B cell (primary cell): Measurements from ENCODE around the gene PPP1R18. TPM values are rescaled to one million over a fixed set of nuclear protein-coding genes. Genes with fewer than 3 reads are reported as not detected.
A peak's percentile ranks its signal among the peaks of the same experiment; 100 is the strongest.

Source experiments
- ATAC-seq: fragments of 200-7000 bp; cut with Tn5 transposase; one replicate; pipeline ENCODE4 v1.10.0; 2021; ENCODE audit warnings: low read depth, mild to moderate bottlenecking, moderate number of reproducible peaks, moderate library complexity
- CTCF ChIA-PET: fragments of 350-600 bp; sonication (Branson Sonifier 250); formaldehyde crosslinking; loops from one replicate; lab custom pipeline; 2021; ENCODE audit warnings: antibody characterized with exemption, inconsistent platforms; lab: Charles Lee
- POLR2A ChIA-PET: fragments of 350-600 bp; sonication (Branson Sonifier 250); formaldehyde crosslinking; loops from one replicate; lab custom pipeline; 2021; ENCODE audit warnings: antibody characterized with exemption; lab: Charles Lee
- DNase-seq: peaks from one replicate; pipeline ENCODE4 v3.0.0; 2013
- H2AFZ ChIP-seq: 2 replicates; pipeline ENCODE4 v1.6.1; 2012; ENCODE audit warnings: mild to moderate bottlenecking, low read depth, low read length; ENCODE audit not compliant: insufficient read depth, poor library complexity, severe bottlenecking
- H3K27ac ChIP-seq, 2 donors: 1 replicate in 1 of 2; 2 replicates in 1 of 2; pipeline ENCODE4 v1.5.1; 2012 to 2013; ENCODE audit warnings: low read length in 2 of 2, mild to moderate bottlenecking in 2 of 2, moderate library complexity in 1 of 2
- H3K27me3 ChIP-seq, 4 experiments: fragments of 200-600 bp in 1 of 4; sonication (generic) in 1 of 4; replicated peaks in 1 of 4; 1 replicate in 2 of 4; 2 replicates in 2 of 4; pipeline versions ENCODE4 v1.6.1 to v1.7.0; 2013 to 2016; ENCODE audit warnings: low read length in 3 of 4, mild to moderate bottlenecking in 2 of 4, mixed read lengths in 1 of 4, moderate library complexity in 1 of 4; ENCODE audit not compliant: insufficient read depth in 4 of 4, control insufficient read depth in 3 of 4; ENCODE audit errors: control extremely low read depth in 1 of 4
- H3K36me3 ChIP-seq, 2 experiments: replicated peaks in 1 of 2; 1 replicate in 1 of 2; 2 replicates in 1 of 2; pipeline versions ENCODE4 v1.6.1 to v1.7.1; 2013; ENCODE audit warnings: low read length in 1 of 2; ENCODE audit not compliant: insufficient read depth in 2 of 2, control insufficient read depth in 1 of 2; ENCODE audit errors: control extremely low read depth in 1 of 2, extremely low read depth in 1 of 2
- H3K4me1 ChIP-seq, 2 donors: fragments of 200-600 bp in 1 of 2; sonication (generic) in 1 of 2; 1 replicate in 1 of 2; 2 replicates in 1 of 2; pipeline versions ENCODE4 v1.5.1 to v1.6.1; 2013 to 2017; ENCODE audit warnings: low read length in 2 of 2; ENCODE audit not compliant: control insufficient read depth in 2 of 2, insufficient read depth in 2 of 2
- H3K4me2 ChIP-seq: replicated peaks from 2 replicates; pipeline ENCODE3; 2012; ENCODE audit warnings: mild to moderate bottlenecking, low read depth, low read length; ENCODE audit not compliant: poor library complexity, severe bottlenecking
- H3K4me3 ChIP-seq, 5 experiments: fragments of 200-600 bp in 1 of 5; sonication (generic) in 1 of 5; 1 replicate in 3 of 5; 2 replicates in 2 of 5; pipeline versions ENCODE4 v1.5.1 to v1.7.0; 2011 to 2016; ENCODE audit warnings: low read length in 4 of 5, mild to moderate bottlenecking in 4 of 5, low read depth in 2 of 5, control low read depth in 1 of 5, moderate library complexity in 1 of 5; ENCODE audit not compliant: insufficient read depth in 1 of 5; ENCODE audit errors: control extremely low read depth in 1 of 5, extremely low read depth in 1 of 5
- H3K79me2 ChIP-seq: fragments of 200-600 bp; sonication (generic); one replicate; pipeline ENCODE4 v1.6.0; 2016; ENCODE audit warnings: low read length; ENCODE audit not compliant: control insufficient read depth, insufficient read depth
- H3K9ac ChIP-seq: fragments of 200-600 bp; sonication (generic); 2 replicates; pipeline ENCODE4 v1.6.1; 2017; ENCODE audit warnings: mild to moderate bottlenecking, low read length, moderate library complexity
- H3K9me3 ChIP-seq, 3 donors: one replicate each; pipeline versions ENCODE4 v1.6.1 to v1.7.1; 2013; ENCODE audit warnings: low read length in 2 of 3; ENCODE audit not compliant: control insufficient read depth in 2 of 3, insufficient read depth in 1 of 3; ENCODE audit errors: control extremely low read depth in 1 of 3
- H4K20me1 ChIP-seq: 2 replicates; pipeline ENCODE4 v1.6.0; 2012; ENCODE audit warnings: mild to moderate bottlenecking, low read length; ENCODE audit not compliant: insufficient read depth, control insufficient read depth, poor library complexity, severe bottlenecking
- H3K27ac Mint-ChIP-seq: one replicate; pipeline ENCODE4 v1.8.0; 2021; ENCODE audit warnings: mixed read lengths
- H3K27me3 Mint-ChIP-seq: one replicate; pipeline ENCODE4 v1.8.0; 2021; ENCODE audit warnings: mixed read lengths
- H3K4me1 Mint-ChIP-seq: one replicate; pipeline ENCODE4 v1.8.0; 2021; ENCODE audit warnings: mixed read lengths
- H3K4me3 Mint-ChIP-seq: one replicate; pipeline ENCODE4 v1.8.0; 2021; ENCODE audit warnings: mixed read lengths
- H3K9me3 Mint-ChIP-seq: one replicate; pipeline ENCODE4 v1.8.0; 2022; ENCODE audit warnings: mixed read lengths; ENCODE audit not compliant: insufficient read depth
- CTCF ChIP-seq: fragments of 200-600 bp; IDR thresholded peaks from one replicate; pipeline ENCODE4 v1.8.0; 2022; ENCODE audit warnings: antibody characterized with exemption, mild to moderate bottlenecking
- EZH2 ChIP-seq: IDR thresholded peaks from 2 replicates; pipeline ENCODE4 v1.6.1; 2012; ENCODE audit warnings: borderline replicate concordance, low read depth, mild to moderate bottlenecking, moderate library complexity, low read length; ENCODE audit not compliant: insufficient read depth, poor library complexity, severe bottlenecking
- WGBS: methylation state at CpG from one replicate; pipeline ENCODE4 v1.1.5; 2013; ENCODE audit warnings: missing lambda C conversion rate; ENCODE audit not compliant: insufficient coverage; 5-methylcytosine and 5-hydroxymethylcytosine counted together
- intact Hi-C: fragments of 100-400 bp; cut with micrococcal nuclease; formaldehyde crosslinking; loops from one replicate; pipeline ENCODE4 v1.10.0; 2022
- polyA plus RNA-seq: library from polyadenylated mRNA; depleted of rRNA; stranded (reverse); fragments of >200 nt; gene quantifications from 2 replicates; pipeline ENCODE4 v1.2.3, GENCODE V29; 2012
- total RNA-seq, 2 donors: library from RNA; stranded (reverse); fragments of 120-200 nt in 1 of 2; gene quantifications; 1 replicate in 1 of 2; 2 replicates in 1 of 2; pipeline versions ENCODE4 v1.2.3 to v1.2.4, GENCODE V29; 2013 to 2022

Gene PPP1R18
- total and polyA plus RNA-seq, 2 donors (not counting 1 experiment from before 2014, with no cell fraction given) = 113 to 125 TPM

- intact Hi-C loops = no loop called here
- Mint-ChIP-seq H3K9me3 (no peaks in the 10 kb centered on the region), H3K27ac (peak overlapping the region; percentile 23), H3K4me3 (no peak overlapping the region), H3K4me1 (peaks cover 5% of the 10 kb centered on the region), H3K27me3 (no peaks in the 10 kb centered on the region)
- no peak overlapping the region for H3K9ac ChIP-seq
- no peak overlapping the region for H3K4me2 ChIP-seq
- ChIA-PET CTCF (interaction anchor here (0.9 kb wide), 1 partner anchor 66 kb away, joined by 3 read pairs; no protein-coding TSS in a partner anchor), POLR2A (no interaction called here)
- peaks cover 2 to 86% of the 10 kb centered on the region in 2 experiments for H3K36me3 ChIP-seq
- WGBS = no CpG with 5 or more reads among the region's 3 CpGs
- peaks cover 5% of the 10 kb centered on the region for H3K79me2 ChIP-seq
- no peaks in the 10 kb centered on the region for H3K9me3 ChIP-seq
- no peaks in the 10 kb centered on the region for H4K20me1 ChIP-seq
- H3K4me1 ChIP-seq = peaks cover 0 to 5% of the 10 kb centered on the region in 2 donors
- no peak overlapping the region for H2AFZ ChIP-seq
- no peak overlapping the region for H3K4me3 ChIP-seq
- no peak overlapping the region for H3K27ac ChIP-seq
- TF ChIP-seq CTCF (no peak), EZH2 (no peak)
- H3K27me3 ChIP-seq = no peaks in the 10 kb centered on the region
- no peak for ATAC-seq
- no peak for DNase-seq
These were observed 30.7 kb downstream of the PPP1R18 start for GRCh38 chr6:30655743-30656094.

- Histone ChIP-seq H3K36me3 (peaks cover 2 to 82% of the 10 kb centered on the region in 2 experiments), H3K4me3 (no peak overlapping the region), H3K4me1 (peaks cover 0 to 5% of the 10 kb centered on the region in 2 donors), H3K27ac (no peak overlapping the region), H3K9ac (no peak overlapping the region), H4K20me1 (no peaks in the 10 kb centered on the region), H3K4me2 (no peak overlapping the region), H2AFZ (no peak overlapping the region), H3K27me3 (no peaks in the 10 kb centered on the region), H3K9me3 (no peaks in the 10 kb centered on the region), H3K79me2 (peaks cover 5% of the 10 kb centered on the region)
- DNase-seq = no peak
- H3K4me3 Mint-ChIP-seq = no peak overlapping the region
- 97% methylated on average over 19 of the region's 19 CpGs for WGBS
- H3K27me3 Mint-ChIP-seq = no peaks in the 10 kb centered on the region
- no peaks in the 10 kb centered on the region for H3K9me3 Mint-ChIP-seq
- CTCF ChIA-PET = interaction anchor here (0.6 kb wide), 1 partner anchor 22 kb away, joined by 3 read pairs; no protein-coding TSS in a partner anchor
- ATAC-seq = no peak
- TF ChIP-seq CTCF (no peak), EZH2 (no peak)
- intact Hi-C loops = no loop called here
- POLR2A ChIA-PET = no interaction called here
- H3K27ac Mint-ChIP-seq = no peak overlapping the region
- peaks cover 5% of the 10 kb centered on the region for H3K4me1 Mint-ChIP-seq
These were observed 31.4 kb downstream of the PPP1R18 start for GRCh38 chr6:30654798-30655742.
